Fibroblast of lung (primary cell): ENCODE results near the gene ADRA2C. TPM values are rescaled to one million over a fixed set of nuclear protein-coding genes. Genes with fewer than 3 reads are reported as not detected.

ENCODE experiments used
- DNase-seq, 2 donors: peaks; one replicate each; pipeline versions ENCODE4 v3.0.0 to v3.0.0-alpha.2; 2010; ENCODE audit warnings: low read depth in 2 of 2
- H2AFZ ChIP-seq: 2 replicates; pipeline ENCODE4 v1.5.1; 2012; ENCODE audit warnings: low read length, control low read depth, inconsistent platforms
- H3K27ac ChIP-seq: 2 replicates; pipeline ENCODE4 v1.5.1; 2011; ENCODE audit warnings: low read length, control low read depth; ENCODE audit not compliant: insufficient read depth
- H3K27me3 ChIP-seq: 2 replicates; pipeline ENCODE4 v1.5.1; 2011; ENCODE audit warnings: mild to moderate bottlenecking, low read length; ENCODE audit not compliant: control insufficient read depth, insufficient read depth
- H3K36me3 ChIP-seq: 2 replicates; pipeline ENCODE4 v1.5.1; 2011; ENCODE audit warnings: low read length; ENCODE audit not compliant: control insufficient read depth, insufficient read depth
- H3K4me1 ChIP-seq: 2 replicates; pipeline ENCODE4 v1.5.1; 2011; ENCODE audit warnings: low read length; ENCODE audit not compliant: control insufficient read depth, insufficient read depth; ENCODE audit errors: extremely low read depth
- H3K4me2 ChIP-seq: 2 replicates; pipeline ENCODE4 v1.5.1; 2011; ENCODE audit warnings: low read length, control low read depth; ENCODE audit not compliant: insufficient read depth; ENCODE audit errors: extremely low read depth
- H3K4me3 ChIP-seq, 4 experiments: fragments of 200-600 bp in 1 of 4; sonication (generic) in 1 of 4; replicated peaks in 1 of 4; 2 replicates each; pipeline ENCODE4 v1.5.1; 2011 to 2016; ENCODE audit warnings: low read length in 4 of 4, low read depth in 3 of 4, mild to moderate bottlenecking in 3 of 4, control low read depth in 2 of 4, inconsistent platforms in 1 of 4, mixed read lengths in 1 of 4; ENCODE audit not compliant: insufficient read depth in 1 of 4; ENCODE audit errors: control extremely low read depth in 1 of 4
- H3K79me2 ChIP-seq: 2 replicates; pipeline ENCODE4 v1.5.1; 2012; ENCODE audit warnings: mild to moderate bottlenecking, low read length, inconsistent platforms; ENCODE audit not compliant: control insufficient read depth, insufficient read depth
- H3K9ac ChIP-seq: 2 replicates; pipeline ENCODE4 v1.5.1; 2011; ENCODE audit warnings: mild to moderate bottlenecking, low read length, control low read depth; ENCODE audit not compliant: insufficient read depth
- H3K9me3 ChIP-seq: 2 replicates; pipeline ENCODE4 v1.5.1; 2012; ENCODE audit warnings: low read depth, low read length; ENCODE audit not compliant: control insufficient read depth, insufficient read depth
- H4K20me1 ChIP-seq: 2 replicates; pipeline ENCODE4 v1.5.1; 2011; ENCODE audit warnings: low read length; ENCODE audit not compliant: control insufficient read depth, insufficient read depth; ENCODE audit errors: extremely low read depth
- CTCF ChIP-seq, 2 donors: IDR thresholded peaks in 1 of 2; conservative IDR thresholded peaks in 1 of 2; 1 replicate in 1 of 2; 2 replicates in 1 of 2; pipeline ENCODE4 v1.5.1; 2011 to 2012; ENCODE audit warnings: low read length in 2 of 2, control low read depth in 1 of 2, inconsistent platforms in 1 of 2, low read depth in 1 of 2, mild to moderate bottlenecking in 1 of 2
- EZH2 ChIP-seq: IDR thresholded peaks from 2 replicates; pipeline ENCODE4 v1.5.1; 2012; ENCODE audit warnings: low read length, control low read depth, mild to moderate bottlenecking; ENCODE audit errors: missing control alignments
- polyA plus RNA-seq, 2 donors: library from polyadenylated mRNA; depleted of rRNA in 1 of 2; stranded (reverse) in 1 of 2; unstranded in 1 of 2; fragments of >200 nt; gene quantifications; 2 replicates each; pipeline ENCODE4 v1.2.1, GENCODE V29; 2011 to 2012; ENCODE audit warnings: missing spikeins in 1 of 2
- total RNA-seq: library from RNA; depleted of rRNA; stranded (reverse); fragments of >200 nt; gene quantifications from 2 replicates; pipeline ENCODE4 v1.2.1, GENCODE V29; 2014

The ADRA2C gene
- total and polyA plus RNA-seq, 2 donors (not counting 1 experiment from before 2014, with no cell fraction given) = 0.30 to 0.33 TPM

GRCh38 chr4:3809451-3810110 is 43.4 kb downstream of the ADRA2C start:
- Histone ChIP-seq H3K79me2 (no peaks in the 10 kb centered on the region), H3K4me3 (no peak overlapping the region), H3K27me3 (no peaks in the 10 kb centered on the region), H3K9ac (no peak overlapping the region), H4K20me1 (no peaks in the 10 kb centered on the region), H3K4me2 (no peak overlapping the region), H3K9me3 (no peaks in the 10 kb centered on the region), H2AFZ (no peak overlapping the region), H3K36me3 (no peaks in the 10 kb centered on the region), H3K27ac (no peak overlapping the region), H3K4me1 (no peaks in the 10 kb centered on the region)
- TF ChIP-seq EZH2 = no peak
- DNase-seq = no peak

GRCh38 chr4:3810111-3810680 is 44.0 kb downstream of the ADRA2C start:
- no peak overlapping the region for H2AFZ ChIP-seq
- H3K27me3 ChIP-seq = no peaks in the 10 kb centered on the region
- no peak for TF ChIP-seq EZH2
- TF ChIP-seq CTCF (conservative IDR thresholded peaks at IDR 0.05 in 1 of 2, IDR thresholded peaks at IDR 0.05 in 1 of 2; ENCODE audit: low read depth in 1 of 2, low read length in 2 of 2) = no peak
- no peak overlapping the region for H3K4me3 ChIP-seq
- no peak overlapping the region for H3K9ac ChIP-seq
- H3K9me3 ChIP-seq = no peaks in the 10 kb centered on the region
- H4K20me1 ChIP-seq = no peaks in the 10 kb centered on the region
- DNase-seq = no peak
- no peak overlapping the region for H3K4me2 ChIP-seq
- no peak overlapping the region for H3K27ac ChIP-seq
- H3K4me1 ChIP-seq = no peaks in the 10 kb centered on the region
- H3K36me3 ChIP-seq = no peaks in the 10 kb centered on the region
- no peaks in the 10 kb centered on the region for H3K79me2 ChIP-seq

- TF ChIP-seq EZH2 (no peak), CTCF (conservative IDR thresholded peaks at IDR 0.05 in 1 of 2, IDR thresholded peaks at IDR 0.05 in 1 of 2; ENCODE audit: low read depth in 1 of 2, low read length in 2 of 2) (no peak)
- no peaks in the 10 kb centered on the region for H3K27me3 ChIP-seq
- no peaks in the 10 kb centered on the region for H4K20me1 ChIP-seq
- H2AFZ ChIP-seq = no peak overlapping the region
- no peak for DNase-seq
- H3K36me3 ChIP-seq = no peaks in the 10 kb centered on the region
- H3K4me2 ChIP-seq = no peak overlapping the region
- H3K27ac ChIP-seq = no peak overlapping the region
- no peak overlapping the region for H3K9ac ChIP-seq
- no peak overlapping the region for H3K4me3 ChIP-seq
- H3K9me3 ChIP-seq = no peaks in the 10 kb centered on the region
- H3K4me1 ChIP-seq = no peaks in the 10 kb centered on the region
- H3K79me2 ChIP-seq = no peaks in the 10 kb centered on the region
Observed at GRCh38 chr4:3810796-3811485, 44.8 kb downstream of the ADRA2C start.
